GM12875 (cell line): ENCODE results near the gene PAPSS1.

Experiments used
- H3K4me3 ChIP-seq: one replicate; pipeline ENCODE4 v1.5.1; 2011; ENCODE audit warnings: low read depth, low read length, control low read depth
- TF ChIP-seq, protein P1 (sequence below): IDR thresholded peaks from 2 replicates; pipeline ENCODE4 v1.5.1; 2011; ENCODE audit warnings: low read depth, mild to moderate bottlenecking, control low read depth, inconsistent platforms, low read length, moderate library complexity, borderline replicate concordance; ENCODE audit not compliant: insufficient read depth

PAPSS1 gene

DNA sequence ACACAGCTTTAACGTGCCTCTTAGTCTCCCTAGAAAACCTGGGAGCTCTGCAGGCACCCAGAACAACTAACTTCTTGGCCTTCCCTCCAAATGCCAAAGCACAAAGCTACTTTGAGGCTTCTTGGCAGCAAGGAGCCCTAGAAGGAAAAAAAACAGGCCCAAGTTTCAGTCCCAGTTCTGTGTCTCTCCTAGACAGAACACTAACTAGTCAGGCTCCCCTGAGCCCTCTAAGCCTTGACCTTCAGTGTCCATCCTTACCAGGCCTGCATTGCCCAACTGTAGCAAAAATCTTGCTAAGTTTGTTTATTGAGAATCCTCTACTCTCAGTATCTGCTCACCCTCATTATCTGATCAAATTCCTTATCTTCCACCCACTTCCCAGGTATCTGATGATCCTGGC lies 79.2 kb downstream of the PAPSS1 start:
- TF ChIP-seq, protein P1, sequence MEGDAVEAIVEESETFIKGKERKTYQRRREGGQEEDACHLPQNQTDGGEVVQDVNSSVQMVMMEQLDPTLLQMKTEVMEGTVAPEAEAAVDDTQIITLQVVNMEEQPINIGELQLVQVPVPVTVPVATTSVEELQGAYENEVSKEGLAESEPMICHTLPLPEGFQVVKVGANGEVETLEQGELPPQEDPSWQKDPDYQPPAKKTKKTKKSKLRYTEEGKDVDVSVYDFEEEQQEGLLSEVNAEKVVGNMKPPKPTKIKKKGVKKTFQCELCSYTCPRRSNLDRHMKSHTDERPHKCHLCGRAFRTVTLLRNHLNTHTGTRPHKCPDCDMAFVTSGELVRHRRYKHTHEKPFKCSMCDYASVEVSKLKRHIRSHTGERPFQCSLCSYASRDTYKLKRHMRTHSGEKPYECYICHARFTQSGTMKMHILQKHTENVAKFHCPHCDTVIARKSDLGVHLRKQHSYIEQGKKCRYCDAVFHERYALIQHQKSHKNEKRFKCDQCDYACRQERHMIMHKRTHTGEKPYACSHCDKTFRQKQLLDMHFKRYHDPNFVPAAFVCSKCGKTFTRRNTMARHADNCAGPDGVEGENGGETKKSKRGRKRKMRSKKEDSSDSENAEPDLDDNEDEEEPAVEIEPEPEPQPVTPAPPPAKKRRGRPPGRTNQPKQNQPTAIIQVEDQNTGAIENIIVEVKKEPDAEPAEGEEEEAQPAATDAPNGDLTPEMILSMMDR = no peak
- H3K4me3 ChIP-seq = no peak overlapping the region

GRCh38 chr4:107640197-107640596 lies 79.8 kb downstream of the PAPSS1 start:
- TF ChIP-seq, protein P1 = no peak

GRCh38 chr4:107635735-107636134 lies 84.3 kb downstream of the PAPSS1 start:
- TF ChIP-seq, protein P1 = no peak

More at GRCh38 chr4:107640197-107640596, 79.8 kb downstream of the PAPSS1 start:
- H3K4me3 ChIP-seq = no peak overlapping the region

DNA sequence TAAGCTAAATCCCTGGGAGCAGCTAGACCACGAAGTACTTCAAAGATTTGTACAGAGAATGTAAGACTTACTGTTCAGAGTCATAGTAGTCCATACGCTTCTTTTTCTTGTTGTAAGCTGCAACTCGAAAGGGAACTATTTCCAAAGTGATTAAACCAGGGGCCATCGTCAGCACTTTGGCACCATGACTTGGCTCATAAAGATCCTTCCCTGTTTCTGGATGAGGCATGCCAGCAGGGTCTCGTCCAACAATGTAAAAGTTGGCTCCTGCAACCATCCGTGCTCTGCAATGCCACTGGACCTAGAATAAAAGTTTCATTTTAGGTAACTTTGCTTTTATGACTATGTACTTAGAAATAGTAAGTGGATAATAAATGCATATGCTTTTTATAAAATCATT lies 88.5 kb downstream of the PAPSS1 start:
- TF ChIP-seq, protein P1 = no peak
- no peak overlapping the region for H3K4me3 ChIP-seq

More at GRCh38 chr4:107635735-107636134, 84.3 kb downstream of the PAPSS1 start:
- H3K4me3 ChIP-seq = no peak overlapping the region

- TF ChIP-seq, protein P1 = no peak
- no peak overlapping the region for H3K4me3 ChIP-seq
Observed at GRCh38 chr4:107630185-107630705, 89.8 kb downstream of the PAPSS1 start.

DNA sequence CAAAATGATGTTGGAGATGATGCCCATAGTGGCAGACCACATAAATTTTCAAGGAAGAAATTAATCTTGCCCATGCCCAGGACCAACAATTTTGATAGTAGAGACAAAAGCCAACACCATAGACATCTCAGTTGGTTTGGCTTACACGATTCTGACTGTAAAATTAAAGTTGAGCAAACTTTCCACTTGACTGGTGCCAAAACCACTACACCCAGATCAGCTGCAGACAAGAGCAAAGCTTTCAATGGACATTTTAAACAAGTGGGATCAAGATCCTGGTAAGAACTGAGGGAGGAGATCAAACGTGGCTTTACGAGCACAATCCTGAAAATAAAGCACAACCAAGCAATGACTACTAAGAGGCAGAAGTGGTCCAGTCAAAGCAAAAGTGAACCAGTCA lies 90.7 kb downstream of the PAPSS1 start:
- TF ChIP-seq, protein P1 = no peak
- H3K4me3 ChIP-seq = no peak overlapping the region

DNA sequence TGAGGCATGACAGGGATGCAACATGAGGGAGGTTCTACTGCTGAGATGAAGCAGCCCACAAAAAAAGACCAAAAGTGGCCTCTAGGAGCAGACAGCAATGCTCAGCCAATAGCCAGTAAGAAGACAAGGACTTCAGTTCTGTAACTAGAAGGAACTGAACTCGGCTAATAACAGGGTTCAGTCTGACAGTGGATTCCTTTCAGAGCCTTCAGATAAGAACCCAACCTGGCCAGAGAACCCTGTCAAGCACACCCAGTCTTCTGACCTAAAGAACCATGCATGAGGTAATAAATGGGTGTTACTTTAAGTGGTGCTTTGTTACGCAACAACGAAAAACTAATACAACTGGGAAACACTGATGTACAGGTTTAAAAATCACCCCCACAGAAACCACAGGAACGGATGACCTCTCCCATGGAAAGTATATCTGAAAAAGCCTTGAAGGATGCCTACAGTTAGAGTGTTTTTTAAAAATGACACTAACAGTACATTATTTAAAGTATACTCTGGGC lies 94.6 kb downstream of the PAPSS1 start:
- TF ChIP-seq, protein P1 = no peak
- no peak overlapping the region for H3K4me3 ChIP-seq
